NB4 (cell line): Measurements from ENCODE around the gene AUP1.
"Not testable (repeated sequence)": the region's sequence is repeated elsewhere in the genome, so short reads cannot be mapped to it uniquely, and the experiment has no call there.

Source experiments
- DNase-seq: peaks from one replicate; pipeline ENCODE4 v3.0.0; 2010; ENCODE audit warnings: low read depth
- H3K4me3 ChIP-seq: one replicate; pipeline ENCODE4 v1.5.1; 2011; ENCODE audit warnings: mild to moderate bottlenecking, low read depth, low read length, moderate library complexity
- MAX ChIP-seq: IDR thresholded peaks from 2 replicates; pipeline ENCODE4 v1.6.1; 2011; ENCODE audit warnings: low read depth, low read length
- MYC ChIP-seq: IDR thresholded peaks from 2 replicates; pipeline ENCODE4 v1.6.1; 2011; ENCODE audit warnings: low read depth, low read length
- POLR2A ChIP-seq: IDR thresholded peaks from 2 replicates; pipeline ENCODE4 v1.6.1; 2011; ENCODE audit warnings: mild to moderate bottlenecking; ENCODE audit not compliant: insufficient read length; ENCODE audit errors: extremely low read depth
- TF ChIP-seq, protein P1 (sequence below): IDR thresholded peaks from one replicate; pipeline ENCODE4 v1.5.1; 2012; ENCODE audit warnings: low read depth, low read length

The AUP1 gene

GRCh38 chr2:74566754-74567085 is 37.2 kb upstream of the AUP1 start:
- no peak overlapping the region for H3K4me3 ChIP-seq
- TF ChIP-seq MYC (no peak), POLR2A (no peak), MAX (no peak)
- TF ChIP-seq, protein P1, sequence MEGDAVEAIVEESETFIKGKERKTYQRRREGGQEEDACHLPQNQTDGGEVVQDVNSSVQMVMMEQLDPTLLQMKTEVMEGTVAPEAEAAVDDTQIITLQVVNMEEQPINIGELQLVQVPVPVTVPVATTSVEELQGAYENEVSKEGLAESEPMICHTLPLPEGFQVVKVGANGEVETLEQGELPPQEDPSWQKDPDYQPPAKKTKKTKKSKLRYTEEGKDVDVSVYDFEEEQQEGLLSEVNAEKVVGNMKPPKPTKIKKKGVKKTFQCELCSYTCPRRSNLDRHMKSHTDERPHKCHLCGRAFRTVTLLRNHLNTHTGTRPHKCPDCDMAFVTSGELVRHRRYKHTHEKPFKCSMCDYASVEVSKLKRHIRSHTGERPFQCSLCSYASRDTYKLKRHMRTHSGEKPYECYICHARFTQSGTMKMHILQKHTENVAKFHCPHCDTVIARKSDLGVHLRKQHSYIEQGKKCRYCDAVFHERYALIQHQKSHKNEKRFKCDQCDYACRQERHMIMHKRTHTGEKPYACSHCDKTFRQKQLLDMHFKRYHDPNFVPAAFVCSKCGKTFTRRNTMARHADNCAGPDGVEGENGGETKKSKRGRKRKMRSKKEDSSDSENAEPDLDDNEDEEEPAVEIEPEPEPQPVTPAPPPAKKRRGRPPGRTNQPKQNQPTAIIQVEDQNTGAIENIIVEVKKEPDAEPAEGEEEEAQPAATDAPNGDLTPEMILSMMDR, result no peak
- peak; percentile 45 for DNase-seq

- TF ChIP-seq MYC (no peak), POLR2A (no peak), MAX (no peak)
- TF ChIP-seq, protein P1, result no peak
- H3K4me3 ChIP-seq, result no peak overlapping the region
- no peak for DNase-seq
Measured at GRCh38 chr2:74566076-74566753, 36.7 kb upstream of the AUP1 start.

- TF ChIP-seq MAX (no peak), POLR2A (no peak), MYC (no peak)
- TF ChIP-seq, protein P1, result no peak
- H3K4me3 ChIP-seq, result no peak overlapping the region
- DNase-seq, result no peak
Measured at GRCh38 chr2:74564222-74564621, 34.7 kb upstream of the AUP1 start.

- DNase-seq, result peak; percentile 73
- H3K4me3 ChIP-seq, result no peak overlapping the region
- TF ChIP-seq, protein P1, result no peak
- TF ChIP-seq MYC, result no peak
- TF ChIP-seq POLR2A, result no peak
- TF ChIP-seq MAX, result no peak
Measured at GRCh38 chr2:74562126-74562775, 32.7 kb upstream of the AUP1 start.

DNA sequence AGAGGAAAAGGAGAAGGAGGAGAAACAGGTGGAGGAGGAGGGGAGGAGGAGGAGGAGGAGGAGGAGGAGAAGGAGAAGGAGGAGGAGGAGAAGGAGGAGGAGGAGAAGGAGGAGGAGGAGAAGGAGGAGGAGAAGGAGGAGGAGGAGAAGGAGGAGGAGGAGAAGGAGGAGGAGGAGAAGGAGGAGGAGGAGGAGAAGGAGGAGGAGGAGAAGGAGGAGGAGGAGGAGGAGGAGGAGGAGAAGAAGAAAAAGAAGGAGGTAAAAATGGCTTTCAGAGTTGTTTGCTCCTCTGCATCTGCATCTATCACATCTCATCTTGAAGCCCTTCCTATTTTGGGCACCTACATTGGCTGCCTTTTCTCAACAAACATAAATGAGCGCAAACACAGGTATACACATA is 31.5 kb upstream of the AUP1 start:
- not testable (repeated sequence) for H3K4me3 ChIP-seq, DNase-seq

DNA sequence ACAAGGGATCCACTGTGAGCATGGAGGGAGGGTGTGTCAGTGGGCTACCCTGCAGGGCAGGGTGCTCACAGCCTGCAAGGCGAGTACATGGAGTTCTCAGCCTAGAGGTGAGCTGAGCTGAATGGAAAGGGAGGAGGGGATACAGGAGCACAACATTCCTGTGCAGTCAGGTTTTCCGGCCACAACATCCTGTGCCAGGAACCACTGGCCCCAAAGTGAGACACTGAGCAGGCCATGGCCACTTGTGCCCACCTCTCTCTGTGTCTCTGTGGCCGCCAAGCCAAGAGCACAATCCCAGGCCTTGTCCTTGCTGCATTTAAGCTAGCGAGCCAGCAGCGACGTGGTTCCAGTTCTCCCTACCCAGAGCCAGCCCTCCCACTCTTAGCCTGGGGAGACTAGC is 31.1 kb upstream of the AUP1 start:
- no peak overlapping the region for H3K4me3 ChIP-seq
- no peak for DNase-seq
- no peak for TF ChIP-seq POLR2A
- TF ChIP-seq, protein P1, result no peak
